Neural cell (in vitro differentiated cells): ENCODE data around the gene SLC7A8. TPM values are rescaled to one million over a fixed set of nuclear protein-coding genes. Genes with fewer than 3 reads are reported as not detected.

Experiments
- H2AFZ ChIP-seq: fragments of 200-600, 300-800 bp; sonication (generic), shearing (Covaris generic); 2 replicates; pipeline ENCODE4 v1.6.0; 2014; ENCODE audit warnings: low read depth, mild to moderate bottlenecking, antibody characterized with exemption, low read length, moderate library complexity
- H3F3A ChIP-seq: fragments of 200-600 bp; shearing (Covaris generic); 2 replicates; pipeline ENCODE4 v1.6.1; 2016; ENCODE audit warnings: mild to moderate bottlenecking, moderate library complexity, mixed read lengths, antibody characterized with exemption, low read length; ENCODE audit not compliant: insufficient read depth, poor library complexity, severe bottlenecking
- H3K27ac ChIP-seq: fragments of 200-600, 300-800 bp; sonication (generic), shearing (Covaris generic); 2 replicates; pipeline ENCODE4 v1.5.1; 2014; ENCODE audit warnings: mild to moderate bottlenecking, low read length, moderate library complexity
- H3K27me3 ChIP-seq: fragments of 300-800, 200-600 bp; sonication (generic), shearing (Covaris generic); 2 replicates; pipeline ENCODE4 v1.6.0; 2014; ENCODE audit warnings: mild to moderate bottlenecking, low read depth, low read length, moderate library complexity; ENCODE audit not compliant: insufficient read depth
- H3K36me3 ChIP-seq: fragments of 300-800, 200-600 bp; sonication (generic), shearing (Covaris generic); 2 replicates; pipeline ENCODE4 v1.5.1; 2014; ENCODE audit warnings: mild to moderate bottlenecking, antibody characterized with exemption, low read length, moderate library complexity; ENCODE audit not compliant: insufficient read depth
- H3K4me2 ChIP-seq: fragments of 300-800, 200-600 bp; sonication (generic), shearing (Covaris generic); 2 replicates; pipeline ENCODE4 v1.6.0; 2014; ENCODE audit warnings: mild to moderate bottlenecking, low read length
- H3K4me3 ChIP-seq: fragments of 300-800, 200-600 bp; sonication (generic), shearing (Covaris generic); 2 replicates; pipeline ENCODE4 v1.5.1; 2014; ENCODE audit warnings: mild to moderate bottlenecking, low read length, moderate library complexity
- H3K79me2 ChIP-seq: fragments of 200-600 bp; shearing (Covaris generic); replicated peaks from 2 replicates; pipeline ENCODE4 v1.6.0; 2014; ENCODE audit warnings: mild to moderate bottlenecking, low read length, moderate library complexity; ENCODE audit not compliant: insufficient read depth
- H3K9ac ChIP-seq: fragments of 300-800, 200-600 bp; sonication (generic), shearing (Covaris generic); 2 replicates; pipeline ENCODE4 v1.6.1; 2016; ENCODE audit warnings: mild to moderate bottlenecking, low read length, mixed read lengths
- H3K9me2 ChIP-seq: fragments of 200-600 bp; shearing (Covaris generic); 2 replicates; pipeline ENCODE4 v1.6.1; 2016; ENCODE audit warnings: mild to moderate bottlenecking, low read length, mixed read lengths; ENCODE audit not compliant: insufficient read depth
- H3K9me3 ChIP-seq: fragments of 200-600, 300-800 bp; sonication (generic), shearing (Covaris generic); 2 replicates; pipeline ENCODE4 v1.6.1; 2016; ENCODE audit warnings: mild to moderate bottlenecking, mixed run types, low read length, moderate library complexity, mixed read lengths
- H4K20me1 ChIP-seq: fragments of 200-600 bp; shearing (Covaris generic); 2 replicates; pipeline ENCODE4 v1.6.1; 2016; ENCODE audit warnings: mild to moderate bottlenecking, mixed run types; ENCODE audit not compliant: insufficient read depth
- CTCF ChIP-seq: fragments of 450-650 bp; IDR thresholded peaks from 2 replicates; pipeline ENCODE4 v1.5.1; 2014; ENCODE audit warnings: antibody characterized with exemption, mild to moderate bottlenecking, moderate library complexity; ENCODE audit not compliant: poor library complexity, severe bottlenecking
- EP300 ChIP-seq: fragments of 450-650 bp; conservative IDR thresholded peaks from 2 replicates; pipeline ENCODE4 v1.6.1; 2014; ENCODE audit warnings: antibody characterized with exemption, mild to moderate bottlenecking, moderate library complexity; ENCODE audit not compliant: poor library complexity, severe bottlenecking
- EZH2 ChIP-seq: fragments of 200-600, 300-800 bp; shearing (Covaris generic), sonication (generic); IDR thresholded peaks from 2 replicates; pipeline ENCODE4 v1.6.1; 2014; ENCODE audit warnings: antibody characterized with exemption, low read length, borderline replicate concordance, mild to moderate bottlenecking; ENCODE audit not compliant: insufficient read depth, poor library complexity, severe bottlenecking
- MXI1 ChIP-seq: fragments of 450-650 bp; conservative IDR thresholded peaks from 2 replicates; pipeline ENCODE4 v1.6.1; 2014; ENCODE audit warnings: antibody characterized with exemption, mild to moderate bottlenecking; ENCODE audit not compliant: poor library complexity, severe bottlenecking
- POLR2AphosphoS5 ChIP-seq: IDR thresholded peaks from 2 replicates; pipeline ENCODE4 v1.6.1; 2012
- RAD21 ChIP-seq: fragments of 450-650 bp; conservative IDR thresholded peaks from 2 replicates; pipeline ENCODE4 v1.6.1; 2014; ENCODE audit warnings: antibody characterized with exemption, mild to moderate bottlenecking, moderate library complexity
- REST ChIP-seq: IDR thresholded peaks from 2 replicates; pipeline ENCODE4 v1.6.1; 2012; ENCODE audit warnings: borderline replicate concordance
- SMC3 ChIP-seq: fragments of 450-650 bp; conservative IDR thresholded peaks from 2 replicates; pipeline ENCODE4 v1.6.1; 2014; ENCODE audit warnings: antibody characterized with exemption, mild to moderate bottlenecking, moderate library complexity; ENCODE audit not compliant: poor library complexity
- TAF1 ChIP-seq: IDR thresholded peaks from 2 replicates; pipeline ENCODE4 v1.6.1; 2012; ENCODE audit warnings: low read depth
- polyA plus RNA-seq: library from polyadenylated mRNA; depleted of rRNA; stranded (reverse); fragments of >200 nt; gene quantifications from 2 replicates; pipeline ENCODE4 v1.2.3, GENCODE V29; 2014

Gene SLC7A8
- polyA plus RNA-seq, 1 donor from 2014 or later, result 0.21 TPM

- Histone ChIP-seq H4K20me1 (no peaks in the 10 kb centered on the region), H3K9ac (no peak overlapping the region), H3K4me3 (no peak overlapping the region), H3K27ac (no peak overlapping the region), H3K9me3 (no peaks in the 10 kb centered on the region), H3F3A (no peaks in the 10 kb centered on the region), H3K27me3 (no peaks in the 10 kb centered on the region), H3K79me2 (no peaks in the 10 kb centered on the region), H2AFZ (no peak overlapping the region), H3K9me2 (no peaks in the 10 kb centered on the region), H3K4me2 (no peak overlapping the region), H3K36me3 (no peaks in the 10 kb centered on the region)
- TF ChIP-seq MXI1, result no peak
- no peak for TF ChIP-seq EZH2
- TF ChIP-seq SMC3, result no peak
- no peak for TF ChIP-seq TAF1
- no peak for TF ChIP-seq POLR2AphosphoS5
- TF ChIP-seq RAD21, result no peak
- TF ChIP-seq CTCF, result no peak
- TF ChIP-seq REST, result no peak
- no peak for TF ChIP-seq EP300
These were observed 96.9 kb downstream of the SLC7A8 start for GRCh38 chr14:23086565-23086964.

- Histone ChIP-seq H3K9ac (no peak overlapping the region), H3K4me2 (no peak overlapping the region), H3K9me2 (no peaks in the 10 kb centered on the region), H3K4me3 (no peak overlapping the region), H3K79me2 (no peaks in the 10 kb centered on the region), H3K9me3 (no peaks in the 10 kb centered on the region), H2AFZ (no peak overlapping the region), H3K36me3 (no peaks in the 10 kb centered on the region), H4K20me1 (no peaks in the 10 kb centered on the region), H3F3A (no peaks in the 10 kb centered on the region), H3K27ac (no peak overlapping the region), H3K27me3 (no peaks in the 10 kb centered on the region)
- no peak for TF ChIP-seq SMC3
- no peak for TF ChIP-seq CTCF
- no peak for TF ChIP-seq MXI1
- no peak for TF ChIP-seq RAD21
- TF ChIP-seq REST, result no peak
- no peak for TF ChIP-seq POLR2AphosphoS5
- TF ChIP-seq EZH2, result no peak
- TF ChIP-seq EP300, result no peak
These were observed 98.0 kb downstream of the SLC7A8 start for GRCh38 chr14:23085458-23085857.
